DMS79 treated with DMSO at 0.1 percent for 48 hours (cell line): ENCODE measurements around the gene TBC1D16.

Source experiments
- DNase-seq: peaks from one replicate; lab custom pipeline; 2025; lab: John Stamatoyannopoulos, UW

The TBC1D16 gene

DNA sequence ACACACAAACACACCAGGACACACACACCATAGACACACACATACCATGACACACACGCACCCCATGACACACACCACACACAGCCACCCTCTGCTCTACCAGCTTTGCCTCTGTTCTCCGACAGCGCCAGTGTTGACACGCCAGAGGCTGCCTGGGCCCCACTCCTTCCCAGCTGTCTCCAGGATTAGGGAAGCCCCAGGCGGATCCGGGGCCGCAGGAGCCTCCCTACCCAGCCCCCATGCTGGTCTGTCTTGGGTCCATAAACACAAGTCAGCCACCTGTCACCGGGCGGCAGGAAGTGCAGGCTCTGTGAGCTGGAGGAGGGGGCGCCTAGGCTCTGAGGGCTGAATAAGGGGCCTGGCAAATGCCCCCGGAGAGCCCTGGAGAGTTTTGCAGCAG is 10.5 kb downstream of the TBC1D16 start:
- DNase-seq, result no peak

DNA sequence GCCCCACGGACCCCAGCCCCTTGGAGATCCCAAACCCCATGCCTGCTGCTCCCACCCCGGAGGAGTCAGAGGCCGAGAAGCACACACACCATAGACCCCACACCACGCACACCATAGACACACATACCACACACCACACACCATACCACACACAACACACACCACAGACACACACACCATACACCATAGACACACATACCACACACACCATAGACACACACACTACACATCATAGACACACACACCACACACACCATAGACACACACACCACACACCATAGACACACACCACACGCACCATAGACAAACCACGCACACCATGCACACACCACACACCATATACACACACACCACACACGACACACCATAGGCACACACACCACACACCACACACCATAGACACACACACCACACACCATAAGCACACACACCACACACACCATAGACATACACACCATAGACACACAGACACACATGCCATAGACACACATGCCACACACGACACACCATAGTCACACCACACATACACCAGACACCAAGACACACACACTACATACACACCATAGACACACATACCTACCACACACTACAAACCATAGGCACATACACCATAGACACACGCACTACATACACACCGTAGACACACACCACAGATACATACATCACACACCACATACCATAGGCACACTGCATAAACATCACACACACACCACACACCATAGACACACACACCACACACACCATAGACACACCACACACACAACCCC is 11.3 kb downstream of the TBC1D16 start:
- DNase-seq, result no peak

DNA sequence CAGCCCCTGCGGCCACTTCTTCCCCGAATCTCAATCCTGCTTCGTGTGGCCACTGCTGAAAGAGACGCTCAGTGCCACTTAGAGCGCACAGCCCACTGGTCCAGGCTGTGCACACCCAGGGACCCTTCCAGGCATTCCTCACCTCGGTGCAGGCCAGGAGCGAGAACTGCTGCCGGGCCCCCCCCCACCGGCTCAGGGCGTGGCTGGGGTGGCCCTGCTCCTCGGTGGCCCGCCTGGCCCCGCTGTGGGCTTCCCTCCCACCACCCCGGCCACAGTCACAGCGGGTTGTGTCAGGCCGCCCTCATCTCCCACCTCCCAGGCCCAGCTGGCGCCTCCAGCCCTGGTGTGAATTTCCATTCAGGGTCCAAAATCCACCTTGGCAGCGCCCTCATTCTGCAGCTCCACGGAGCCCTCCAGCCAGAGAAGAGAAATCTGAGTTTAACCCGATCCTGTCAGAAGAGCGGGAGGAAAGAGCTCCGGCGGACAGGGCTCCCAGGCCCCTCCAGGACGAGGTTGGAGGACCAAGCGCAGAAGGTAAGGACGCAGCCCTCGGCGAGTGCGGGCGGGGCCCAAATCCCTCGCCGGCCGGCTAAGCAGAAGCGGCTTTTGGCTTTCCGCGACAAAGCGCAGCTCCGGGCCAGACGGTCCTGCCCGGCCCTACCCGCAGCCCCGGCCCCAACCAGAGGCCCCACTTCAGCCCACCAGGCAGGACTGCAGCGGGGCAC is 12.0 kb downstream of the TBC1D16 start:
- DNase-seq, result no peak

- DNase-seq, result no peak
Observed at GRCh38 chr17:80021600-80021999, 14.1 kb downstream of the TBC1D16 start.

- no peak for DNase-seq
Observed at GRCh38 chr17:80018917-80019651, 16.6 kb downstream of the TBC1D16 start.

DNA sequence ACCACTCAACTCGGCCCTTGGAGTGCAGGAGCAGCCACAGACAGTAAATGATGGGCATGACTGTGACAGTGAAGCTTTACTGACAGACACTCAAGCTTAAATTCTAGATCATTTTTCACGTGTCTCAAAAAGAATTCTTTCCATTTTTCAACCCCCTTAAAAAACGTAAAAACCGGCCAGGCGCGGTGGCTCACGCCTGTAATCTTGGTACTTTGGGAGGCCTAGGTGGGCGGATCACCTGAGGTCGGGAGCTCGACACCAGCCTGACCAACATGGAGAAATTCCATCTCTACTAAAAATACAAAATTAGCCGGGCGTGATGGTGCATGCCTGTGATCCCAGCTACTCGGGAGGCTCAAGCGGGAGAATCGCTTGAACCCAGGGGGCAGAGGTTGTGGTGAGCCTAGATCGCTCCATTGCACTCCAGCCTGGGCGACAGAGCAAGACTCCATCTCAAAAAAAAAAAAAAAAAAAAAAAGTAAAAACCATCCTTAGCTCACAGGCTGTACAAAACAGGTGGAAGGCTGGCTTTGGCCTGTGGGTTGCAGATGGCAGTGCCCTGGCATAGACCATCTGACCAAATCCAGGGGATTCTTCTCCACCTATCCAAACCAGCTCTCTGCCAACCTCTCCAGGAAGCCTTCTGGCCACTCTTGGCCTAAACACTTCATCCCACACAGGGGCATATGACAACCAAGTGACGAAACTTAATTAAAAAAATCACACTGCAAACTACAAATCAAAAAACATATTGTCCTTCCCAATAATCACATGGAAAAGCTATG is 18.3 kb downstream of the TBC1D16 start:
- DNase-seq, result no peak

DNA sequence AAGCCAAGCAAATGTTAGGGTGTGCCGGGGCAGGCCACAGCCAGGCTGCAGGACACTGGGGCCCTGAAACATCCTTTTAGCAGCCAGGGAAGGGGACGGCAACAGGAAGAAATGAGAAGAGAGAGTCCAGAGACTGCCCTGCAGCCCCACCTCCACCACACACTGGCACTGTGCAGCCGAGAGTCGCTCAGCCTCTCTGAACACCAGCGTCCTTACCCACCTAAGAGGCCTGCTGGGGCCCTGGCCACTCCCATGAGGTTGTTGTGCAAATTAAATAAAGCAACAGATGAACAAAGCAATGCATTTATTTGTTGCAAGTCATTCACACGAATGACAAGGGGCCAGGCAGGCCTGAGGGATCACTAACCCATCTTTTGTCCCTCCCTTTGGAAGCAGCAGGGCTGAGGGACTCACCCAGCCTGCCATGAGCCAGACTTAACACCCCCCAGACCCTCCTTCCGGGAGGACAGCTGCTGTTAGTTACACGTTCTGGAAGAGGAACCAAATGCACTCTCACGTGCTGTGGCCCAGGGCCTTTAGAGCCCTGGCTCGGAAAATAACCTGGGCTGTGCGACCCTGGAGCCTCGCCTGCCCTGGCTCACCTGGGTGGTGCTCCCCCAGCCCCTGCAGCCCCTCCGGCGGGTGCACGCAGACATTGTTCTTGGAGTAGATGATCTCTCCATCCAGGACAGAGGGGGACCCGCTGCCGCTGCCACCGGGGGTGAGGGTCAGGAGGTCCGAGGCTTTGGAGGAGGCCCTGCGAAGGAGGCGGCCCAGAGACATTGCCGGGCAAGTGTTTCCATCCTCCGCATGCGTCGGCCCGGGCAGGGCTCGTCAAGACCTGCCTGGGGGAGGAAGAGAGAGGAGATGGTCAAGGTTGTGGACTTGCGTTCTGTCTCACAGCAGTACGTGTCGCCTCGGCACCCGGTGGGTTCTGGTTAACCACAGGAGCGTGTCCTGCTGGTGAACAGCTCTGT is 22.6 kb downstream of the TBC1D16 start:
- no peak for DNase-seq

DNA sequence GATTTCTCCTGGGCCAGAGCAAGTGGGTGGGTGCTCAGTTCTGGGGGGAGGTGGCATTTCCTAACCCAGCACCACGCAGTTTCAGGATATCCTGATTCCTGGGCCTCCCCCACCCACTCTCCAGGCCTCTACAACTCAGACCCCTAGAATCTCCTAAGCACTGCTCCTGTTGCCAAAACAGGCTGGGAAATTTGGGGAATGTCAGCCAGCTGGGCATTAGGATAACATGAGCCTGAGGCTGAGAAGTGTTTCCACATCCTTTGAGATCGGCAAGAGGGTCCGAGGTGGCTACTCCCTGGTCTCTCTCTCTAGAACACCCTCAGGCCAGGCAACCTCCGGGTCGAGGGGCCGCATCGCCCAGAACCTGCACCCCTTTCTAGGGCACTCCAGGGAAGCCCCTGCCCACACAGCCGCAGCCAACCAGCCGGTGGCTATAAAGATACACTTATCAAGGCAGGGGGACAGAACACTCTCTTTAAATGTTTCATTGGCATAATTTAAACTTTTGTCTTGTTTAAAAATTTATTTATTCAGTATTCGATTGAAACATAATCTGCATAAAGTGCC is 23.6 kb downstream of the TBC1D16 start:
- no peak for DNase-seq

- no peak for DNase-seq
Observed at GRCh38 chr17:80010283-80010858, 25.3 kb downstream of the TBC1D16 start.

DNA sequence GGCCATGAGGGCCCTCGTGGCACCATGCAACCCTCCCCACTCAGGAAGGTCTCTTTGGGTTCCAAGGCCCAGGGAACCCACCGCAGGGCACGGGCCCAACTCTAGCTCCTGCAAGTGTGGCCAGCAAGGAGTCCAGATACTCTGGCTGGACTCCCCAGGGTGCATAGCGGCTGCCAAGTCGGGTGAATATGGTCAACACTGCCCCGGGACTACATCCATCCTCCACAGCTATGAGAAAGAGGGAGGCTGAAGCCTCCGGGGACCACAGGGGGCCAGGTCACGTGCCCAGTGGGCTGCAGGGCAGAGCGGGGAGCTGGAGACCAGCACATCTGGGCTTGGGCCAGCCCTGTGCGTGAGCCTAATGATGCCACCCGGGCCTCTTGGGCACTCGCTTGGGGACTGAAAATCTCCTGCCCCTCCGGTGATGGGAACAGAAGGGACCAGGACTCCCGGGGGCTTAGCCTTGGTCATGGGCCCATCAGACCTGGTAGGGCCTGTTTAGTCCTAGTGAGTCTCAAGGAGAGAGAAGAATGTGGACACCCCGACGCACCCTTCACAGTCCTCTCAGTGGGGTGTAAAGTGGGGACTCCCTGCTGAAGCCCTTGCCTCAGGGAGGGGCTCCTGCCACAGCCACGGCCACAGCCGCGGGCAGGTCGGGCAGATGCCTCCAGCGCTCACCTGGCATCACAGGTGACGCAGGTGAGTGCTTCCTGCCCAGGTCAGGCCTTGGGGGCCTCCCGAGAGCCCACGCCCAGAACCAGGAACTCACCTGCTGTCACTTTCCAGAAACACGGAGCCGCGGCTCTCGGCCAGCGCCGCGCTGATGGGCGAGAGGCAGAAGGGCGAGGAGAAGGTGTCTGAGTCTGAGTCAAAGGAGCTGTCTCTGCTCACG is 26.0 kb downstream of the TBC1D16 start:
- no peak for DNase-seq

DNA sequence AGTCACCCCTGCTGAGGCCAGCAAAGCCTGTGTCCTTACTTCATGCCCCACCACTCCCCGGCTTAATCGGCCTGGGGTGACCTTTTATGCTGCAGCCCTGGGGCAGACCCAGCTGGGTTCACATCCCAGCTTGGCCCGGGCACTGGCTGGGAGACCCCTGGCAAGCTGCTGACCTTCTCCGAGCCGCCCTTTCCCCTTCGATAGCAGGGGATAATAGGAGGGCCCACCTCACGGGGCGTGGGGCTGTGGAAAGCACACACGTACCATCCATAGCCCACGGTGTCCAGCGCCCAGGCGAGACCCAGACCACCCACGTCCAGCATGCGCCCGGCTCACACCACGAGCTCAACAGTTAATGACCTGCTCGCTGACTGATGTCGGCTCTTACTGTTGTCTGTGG is 26.8 kb downstream of the TBC1D16 start:
- DNase-seq, result no peak

DNA sequence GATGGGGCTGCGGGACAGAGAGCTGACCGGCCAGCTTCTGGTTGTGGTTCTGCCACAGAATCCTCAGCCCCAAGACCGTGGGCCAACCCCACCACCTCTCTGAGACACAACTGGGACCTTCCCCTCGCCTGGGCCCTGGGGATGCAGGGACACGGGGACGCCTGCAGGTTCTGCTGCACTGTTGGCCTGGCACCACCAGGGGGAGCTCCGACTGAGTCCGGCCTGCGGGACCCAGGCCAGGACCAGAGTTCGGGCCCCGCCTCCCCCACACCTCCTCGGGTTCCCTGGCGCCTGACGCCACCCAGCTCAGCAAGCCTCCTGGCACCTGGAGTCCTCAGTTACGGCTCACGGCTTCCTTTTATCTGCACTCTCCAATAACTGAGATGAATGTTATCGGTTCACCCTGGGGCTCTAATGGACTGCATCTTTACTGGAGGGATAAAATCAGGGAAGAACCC is 27.3 kb downstream of the TBC1D16 start:
- DNase-seq, result peak; percentile 81

DNA sequence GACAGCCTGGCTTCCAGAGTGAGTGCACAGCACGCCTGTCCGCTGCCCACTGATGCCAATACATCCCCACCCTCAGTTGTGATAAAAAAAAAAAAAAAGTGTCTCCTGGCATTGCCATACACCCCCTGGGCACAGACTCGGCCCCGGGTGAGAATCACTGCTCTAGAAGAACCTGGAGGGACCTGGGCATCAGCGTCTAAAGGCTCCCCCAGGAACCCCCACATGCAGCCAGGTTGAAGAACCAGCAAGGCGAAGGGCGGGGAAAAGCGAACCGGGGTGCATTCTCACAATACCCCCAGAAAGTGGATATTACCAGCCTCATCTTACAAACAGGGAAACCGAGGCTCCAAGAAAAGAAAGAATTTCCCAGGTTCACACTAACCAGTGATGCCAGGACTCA is 27.7 kb downstream of the TBC1D16 start:
- no peak for DNase-seq

- no peak for DNase-seq
Observed at GRCh38 chr17:80006811-80007752, 28.6 kb downstream of the TBC1D16 start.

GRCh38 chr17:80006339-80006720 is 29.3 kb downstream of the TBC1D16 start:
- DNase-seq, result no peak

DNA sequence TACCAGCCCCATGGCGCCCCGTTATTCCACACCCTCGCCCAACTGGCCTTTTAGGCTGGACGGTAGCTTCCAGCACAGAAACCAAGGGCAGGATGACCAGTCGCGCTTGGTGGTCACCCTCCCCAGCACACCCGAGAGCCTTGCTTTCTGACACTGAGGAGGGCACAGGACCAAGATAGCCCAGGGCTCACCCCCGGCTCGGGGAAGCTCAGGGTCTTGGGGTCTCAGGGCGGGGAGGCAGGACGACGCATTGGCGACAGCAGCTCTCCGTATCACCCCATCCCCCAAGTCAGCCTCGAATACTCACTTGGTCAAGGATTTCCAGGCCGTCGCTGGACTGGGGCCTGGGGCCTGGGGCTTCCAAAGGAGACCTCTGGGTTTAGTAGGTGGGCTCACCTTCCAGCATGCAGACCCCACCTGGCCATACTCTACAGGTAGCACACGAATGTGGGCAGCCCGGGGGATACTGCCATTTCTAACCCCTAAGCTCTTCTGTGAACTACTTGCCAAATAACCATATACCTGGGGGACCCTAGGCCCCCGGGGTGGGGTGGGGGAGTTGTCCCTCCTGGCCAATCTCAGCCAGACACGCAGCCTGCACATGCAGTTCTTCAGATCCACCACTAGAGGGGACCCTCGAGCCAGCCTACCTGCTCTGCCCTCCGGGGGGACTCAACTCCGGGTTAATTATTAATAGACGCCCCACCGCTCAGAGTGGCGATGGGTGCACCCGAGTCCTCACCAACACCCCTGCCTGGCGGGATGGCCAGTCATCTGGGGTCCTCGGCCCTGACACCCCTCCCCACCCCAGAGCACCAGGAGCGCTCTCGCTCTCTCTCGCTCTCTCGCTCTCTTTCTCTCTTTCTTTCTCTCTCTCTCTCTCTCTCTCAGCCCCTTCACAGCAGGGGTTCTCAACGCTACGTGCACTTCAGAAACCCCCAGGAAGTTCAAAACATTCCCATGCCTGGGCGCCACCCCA is 30.0 kb downstream of the TBC1D16 start:
- DNase-seq, result peak; percentile 26

DNA sequence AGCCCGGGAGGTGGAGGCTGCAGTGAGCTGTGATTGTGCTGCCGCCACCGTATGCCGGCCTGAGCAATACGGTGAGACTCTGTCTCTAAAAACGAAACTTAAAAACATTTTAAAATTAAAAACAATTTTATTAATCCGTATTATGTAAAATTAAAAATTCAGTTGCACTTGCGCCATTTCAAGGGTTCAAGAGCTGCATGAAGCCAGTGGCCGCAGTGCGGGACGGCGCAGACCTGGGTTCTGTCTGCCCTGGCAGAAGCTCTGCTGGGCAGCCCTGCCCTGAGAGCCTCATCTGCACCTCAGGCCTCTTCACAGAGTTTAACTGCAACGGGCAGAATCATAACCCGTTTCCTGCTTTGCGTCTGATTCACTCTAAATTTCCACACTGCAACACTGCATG is 31.7 kb downstream of the TBC1D16 start:
- no peak for DNase-seq
